Calu3 (cell line): ENCODE data around the gene POMT2. TPM values are rescaled to one million over a fixed set of nuclear protein-coding genes. Genes with fewer than 3 reads are reported as not detected.

Experiments
- BruUV-seq: library from RNA; stranded (reverse); fragments of 400-500 nt; replicated peaks from 2 replicates; lab custom pipeline; 2021; lab: Mats Ljungman, UMichigan
- CTCF ChIA-PET: fragments of 300-600 bp; sonication (Branson Sonifier 250); formaldehyde crosslinking; loops from one replicate; lab custom pipeline; 2022; ENCODE audit warnings: antibody characterized with exemption; lab: Charles Lee
- DNase-seq: peaks from one replicate; pipeline ENCODE4 v3.0.0; 2022
- H3K27ac Mint-ChIP-seq: one replicate; pipeline ENCODE4 v1.8.0; 2022; ENCODE audit warnings: mixed read lengths; ENCODE audit not compliant: unreplicated experiment
- H3K27me3 Mint-ChIP-seq: one replicate; pipeline ENCODE4 v1.8.0; 2022; ENCODE audit warnings: mixed read lengths; ENCODE audit not compliant: unreplicated experiment
- H3K36me3 Mint-ChIP-seq: one replicate; pipeline ENCODE4 v1.8.0; 2022; ENCODE audit warnings: mild to moderate bottlenecking, moderate library complexity, mixed read lengths; ENCODE audit not compliant: insufficient read depth, unreplicated experiment
- H3K4me1 Mint-ChIP-seq: one replicate; pipeline ENCODE4 v1.8.0; 2022; ENCODE audit warnings: mild to moderate bottlenecking, low read depth, mixed read lengths; ENCODE audit not compliant: unreplicated experiment
- H3K4me3 Mint-ChIP-seq: one replicate; pipeline ENCODE4 v1.8.0; 2022; ENCODE audit warnings: mild to moderate bottlenecking, low read depth, moderate library complexity, mixed read lengths; ENCODE audit not compliant: unreplicated experiment
- H3K9me3 Mint-ChIP-seq: one replicate; pipeline ENCODE4 v1.8.0; 2022; ENCODE audit warnings: low read depth, mixed read lengths; ENCODE audit not compliant: unreplicated experiment
- CTCF ChIP-seq: fragments of 200-600 bp; IDR thresholded peaks from one replicate; pipeline ENCODE4 v1.8.0; 2022; ENCODE audit warnings: antibody characterized with exemption; ENCODE audit not compliant: unreplicated experiment
- intact Hi-C: fragments of 100-400 bp; cut with micrococcal nuclease; formaldehyde crosslinking; loops from one replicate; pipeline ENCODE4 v1.10.0; 2022; ENCODE audit not compliant: unreplicated experiment
- total RNA-seq: library from RNA; stranded (reverse); gene quantifications from 2 replicates; pipeline ENCODE4 v1.2.3, GENCODE V29; 2022

The POMT2 gene
- total RNA-seq, 1 experiment from 2014 or later, result 21.7 TPM

- Mint-ChIP-seq H3K4me3 (no peak overlapping the region), H3K27ac (no peak overlapping the region), H3K4me1 (peaks cover 10% of the 10 kb centered on the region), H3K27me3 (no peaks in the 10 kb centered on the region), H3K36me3 (peaks cover 18% of the 10 kb centered on the region), H3K9me3 (no peaks in the 10 kb centered on the region)
- CTCF ChIA-PET, result interaction anchor here (0.6 to 0.7 kb wide), 2 partner anchors 135 to 229 kb away, joined by 3 read pairs; no protein-coding TSS in a partner anchor
- no peak for TF ChIP-seq CTCF
- no TSS peak for BruUV-seq
- intact Hi-C loops, result loop anchor here (5.0 kb wide), 1 partner anchor 132 kb away; the partner anchor contains the start of genes AHSA1 and VIPAS39
- no peak for DNase-seq
These were observed 4.4 kb upstream of the POMT2 start for GRCh38 chr14:77324816-77325745.

GRCh38 chr14:77324289-77324688 lies 3.6 kb upstream of the POMT2 start:
- intact Hi-C loops, result loop anchor here (5.0 kb wide), 1 partner anchor 133 kb away; the partner anchor contains the start of genes AHSA1 and VIPAS39
- BruUV-seq, result no TSS peak
- no peaks in the 10 kb centered on the region for H3K9me3 Mint-ChIP-seq
- DNase-seq, result no peak
- CTCF ChIA-PET, result no interaction called here
- H3K27me3 Mint-ChIP-seq, result no peaks in the 10 kb centered on the region
- TF ChIP-seq CTCF, result no peak
- H3K4me3 Mint-ChIP-seq, result no peak overlapping the region
- H3K4me1 Mint-ChIP-seq, result peaks cover 16% of the 10 kb centered on the region
- H3K36me3 Mint-ChIP-seq, result peaks cover 21% of the 10 kb centered on the region
- no peak overlapping the region for H3K27ac Mint-ChIP-seq

- peaks cover 21% of the 10 kb centered on the region for H3K36me3 Mint-ChIP-seq
- H3K9me3 Mint-ChIP-seq, result no peaks in the 10 kb centered on the region
- H3K27me3 Mint-ChIP-seq, result no peaks in the 10 kb centered on the region
- no peak overlapping the region for H3K27ac Mint-ChIP-seq
- no TSS peak for BruUV-seq
- peaks cover 16% of the 10 kb centered on the region for H3K4me1 Mint-ChIP-seq
- intact Hi-C loops, result loop anchor here (5.0 kb wide), 1 partner anchor 134 kb away; the partner anchor contains the start of genes AHSA1 and VIPAS39
- no peak overlapping the region for H3K4me3 Mint-ChIP-seq
- TF ChIP-seq CTCF, result no peak
- CTCF ChIA-PET, result interaction anchor here (0.7 kb wide), 1 partner anchor 13 kb away, joined by 5 read pairs; no protein-coding TSS in a partner anchor
- no peak for DNase-seq
These were observed 2.9 kb upstream of the POMT2 start for GRCh38 chr14:77323571-77323970.

- Mint-ChIP-seq H3K9me3 (no peaks in the 10 kb centered on the region), H3K27ac (no peak overlapping the region), H3K4me3 (no peak overlapping the region), H3K27me3 (no peaks in the 10 kb centered on the region), H3K36me3 (peaks cover 21% of the 10 kb centered on the region), H3K4me1 (peaks cover 20% of the 10 kb centered on the region)
- intact Hi-C loops, result loop anchor here (5.0 kb wide), 1 partner anchor 134 kb away; the partner anchor contains the start of genes AHSA1 and VIPAS39
- TF ChIP-seq CTCF, result no peak
- CTCF ChIA-PET, result no interaction called here
- DNase-seq, result no peak
- no TSS peak for BruUV-seq
These were observed 2.3 kb upstream of the POMT2 start for GRCh38 chr14:77322951-77323350.
